ENCODE results near the gene IL17REL. TPM values are rescaled to one million over a fixed set of nuclear protein-coding genes. Genes with fewer than 3 reads are reported as not detected.

Gene IL17REL
- total RNA-seq, result under 1 TPM in 1 of 2 donors, not detected in 1; 0.68 TPM

GRCh38 chr22:50012211-50013181 is at the start of gene IL17REL:
Gene IL17REL (minus strand): TSS chr22:50012765. CDS start chr22:50012646, 119 bp downstream.
- no peak within 1 kb of the TSS for H3K4me3 ChIP-seq
- no peaks in the 10 kb centered on the region for H3K9me3 ChIP-seq
- no peak for DNase-seq (ENCODE audit: low spot score)
- intact Hi-C loops (cut with DNase I), result no loop called here
- peaks cover 19% of the 10 kb centered on the region for H3K27me3 ChIP-seq (replicated peaks; ENCODE audit: insufficient read depth)
- H3K36me3 ChIP-seq, result no peaks in the 10 kb centered on the region
- TF ChIP-seq POLR2AphosphoS5 (IDR thresholded peaks at IDR 0.05) (no peak), POLR2A (IDR thresholded peaks at IDR 0.05) (no peak)
- TF ChIP-seq, protein P1, sequence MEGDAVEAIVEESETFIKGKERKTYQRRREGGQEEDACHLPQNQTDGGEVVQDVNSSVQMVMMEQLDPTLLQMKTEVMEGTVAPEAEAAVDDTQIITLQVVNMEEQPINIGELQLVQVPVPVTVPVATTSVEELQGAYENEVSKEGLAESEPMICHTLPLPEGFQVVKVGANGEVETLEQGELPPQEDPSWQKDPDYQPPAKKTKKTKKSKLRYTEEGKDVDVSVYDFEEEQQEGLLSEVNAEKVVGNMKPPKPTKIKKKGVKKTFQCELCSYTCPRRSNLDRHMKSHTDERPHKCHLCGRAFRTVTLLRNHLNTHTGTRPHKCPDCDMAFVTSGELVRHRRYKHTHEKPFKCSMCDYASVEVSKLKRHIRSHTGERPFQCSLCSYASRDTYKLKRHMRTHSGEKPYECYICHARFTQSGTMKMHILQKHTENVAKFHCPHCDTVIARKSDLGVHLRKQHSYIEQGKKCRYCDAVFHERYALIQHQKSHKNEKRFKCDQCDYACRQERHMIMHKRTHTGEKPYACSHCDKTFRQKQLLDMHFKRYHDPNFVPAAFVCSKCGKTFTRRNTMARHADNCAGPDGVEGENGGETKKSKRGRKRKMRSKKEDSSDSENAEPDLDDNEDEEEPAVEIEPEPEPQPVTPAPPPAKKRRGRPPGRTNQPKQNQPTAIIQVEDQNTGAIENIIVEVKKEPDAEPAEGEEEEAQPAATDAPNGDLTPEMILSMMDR (IDR thresholded peaks at IDR 0.05), result no peak
- 71% methylated on average over 28 of the region's 29 CpGs for WGBS
- peaks cover 13% of the 10 kb centered on the region for H3K4me1 ChIP-seq (replicated peaks)
- no peak within 1 kb of the TSS for H3K27ac ChIP-seq

DNA sequence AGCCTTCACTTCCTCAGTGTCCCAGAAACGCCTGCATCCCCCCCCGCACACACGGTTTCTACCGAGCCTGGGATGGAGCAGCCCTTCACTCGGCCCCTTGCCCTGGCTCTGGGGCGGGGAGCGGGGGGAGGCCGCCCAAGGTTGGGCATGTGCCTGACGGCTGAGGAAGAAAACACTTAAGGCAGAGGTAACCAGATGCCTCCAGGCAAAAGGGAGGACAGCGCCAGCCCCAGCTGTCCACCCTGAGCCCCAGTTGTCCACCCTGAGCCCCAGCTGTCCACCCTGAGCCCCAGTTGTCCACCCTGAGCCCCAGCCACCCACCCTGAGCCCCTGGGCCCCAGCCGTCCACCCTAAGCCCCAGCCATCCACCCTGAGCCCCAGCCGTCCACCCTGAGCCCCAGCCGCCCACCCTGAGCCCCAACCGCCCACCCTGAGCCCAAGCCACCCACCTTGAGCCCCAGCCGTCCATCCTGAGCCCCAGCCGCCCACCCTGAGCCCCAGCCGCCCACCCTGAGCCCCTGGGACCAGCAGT is 49.3 kb upstream of the IL17REL start:
- Histone ChIP-seq H3K9me3 (no peaks in the 10 kb centered on the region), H3K4me1 (replicated peaks) (peaks cover 6% of the 10 kb centered on the region), H3K4me3 (no peak overlapping the region), H3K36me3 (no peaks in the 10 kb centered on the region), H3K27me3 (replicated peaks; ENCODE audit: insufficient read depth) (peaks cover 3% of the 10 kb centered on the region), H3K27ac (no peak overlapping the region)
- no peak for DNase-seq (ENCODE audit: low spot score)
- 85% methylated on average over 16 of the region's 17 CpGs for WGBS
- intact Hi-C loops (cut with DNase I), result no loop called here
- TF ChIP-seq POLR2AphosphoS5 (IDR thresholded peaks at IDR 0.05), result no peak
- TF ChIP-seq, protein P1 (IDR thresholded peaks at IDR 0.05), result no peak
- TF ChIP-seq POLR2A (IDR thresholded peaks at IDR 0.05), result no peak

- no peaks in the 10 kb centered on the region for H3K9me3 ChIP-seq
- no peaks in the 10 kb centered on the region for H3K36me3 ChIP-seq
- intact Hi-C loops (cut with DNase I), result no loop called here
- TF ChIP-seq POLR2A (IDR thresholded peaks at IDR 0.05), result no peak
- TF ChIP-seq, protein P1 (IDR thresholded peaks at IDR 0.05), result no peak
- no peak for TF ChIP-seq POLR2AphosphoS5 (IDR thresholded peaks at IDR 0.05)
- peaks cover 6% of the 10 kb centered on the region for H3K4me1 ChIP-seq (replicated peaks)
- no peak for DNase-seq (ENCODE audit: low spot score)
- H3K27ac ChIP-seq, result no peak overlapping the region
- H3K4me3 ChIP-seq, result no peak overlapping the region
- 86% methylated on average over 27 of the region's 27 CpGs for WGBS
- H3K27me3 ChIP-seq (replicated peaks; ENCODE audit: insufficient read depth), result peaks cover 3% of the 10 kb centered on the region
Observed at GRCh38 chr22:50061141-50061823, 48.7 kb upstream of the IL17REL start.

DNA sequence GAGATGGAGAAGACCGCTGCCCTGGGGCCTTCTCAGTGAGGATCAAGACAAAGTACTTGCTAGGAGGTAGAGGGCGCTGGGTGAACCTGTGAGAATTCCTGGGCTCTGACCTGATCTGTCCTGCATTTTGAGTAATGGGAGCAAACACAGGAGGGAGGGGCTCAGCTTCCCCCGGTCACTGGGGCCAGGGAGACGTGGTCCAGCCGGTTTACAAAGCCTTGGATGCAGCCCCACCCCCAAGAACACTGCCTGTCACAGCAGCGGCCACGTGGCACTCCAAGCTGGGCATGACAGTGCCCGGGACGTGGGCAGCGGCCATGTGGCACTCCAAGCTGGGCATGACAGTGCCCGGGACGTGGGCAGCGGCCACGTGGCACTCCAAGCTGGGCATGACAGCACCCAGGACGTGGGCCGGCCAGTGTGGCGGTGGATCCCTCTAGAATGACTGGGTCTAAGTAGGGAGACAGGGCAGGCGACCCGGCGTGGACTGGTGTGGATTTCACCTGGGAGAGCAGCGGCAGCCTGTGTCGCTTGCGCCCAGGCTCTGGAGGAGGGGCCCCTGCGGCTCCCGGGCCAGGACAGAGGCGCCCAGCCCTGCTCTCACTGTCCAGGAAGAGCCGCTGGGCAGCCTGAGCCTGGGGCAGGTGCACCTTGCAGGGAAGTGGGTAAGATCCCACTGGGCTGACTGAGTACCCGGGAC is 48.0 kb upstream of the IL17REL start:
- H3K4me1 ChIP-seq (replicated peaks), result peaks cover 6% of the 10 kb centered on the region
- intact Hi-C loops (cut with DNase I), result no loop called here
- no peak overlapping the region for H3K4me3 ChIP-seq
- no peaks in the 10 kb centered on the region for H3K36me3 ChIP-seq
- H3K27ac ChIP-seq, result no peak overlapping the region
- H3K9me3 ChIP-seq, result no peaks in the 10 kb centered on the region
- TF ChIP-seq, protein P1 (IDR thresholded peaks at IDR 0.05), result no peak
- TF ChIP-seq POLR2A (IDR thresholded peaks at IDR 0.05) (no peak), POLR2AphosphoS5 (IDR thresholded peaks at IDR 0.05) (no peak)
- 66% methylated on average over 22 of the region's 28 CpGs for WGBS
- no peak for DNase-seq (ENCODE audit: low spot score)
- peaks cover 3% of the 10 kb centered on the region for H3K27me3 ChIP-seq (replicated peaks; ENCODE audit: insufficient read depth)
